Measurements from ENCODE around the gene GADD45A. TPM values are rescaled to one million over a fixed set of nuclear protein-coding genes. Genes with fewer than 3 reads are reported as not detected.
A peak's percentile ranks its signal among the peaks of the same experiment; 100 is the strongest.

GADD45A gene
- total RNA-seq, 1 experiment from 2014 or later = 34.5 TPM

DNA sequence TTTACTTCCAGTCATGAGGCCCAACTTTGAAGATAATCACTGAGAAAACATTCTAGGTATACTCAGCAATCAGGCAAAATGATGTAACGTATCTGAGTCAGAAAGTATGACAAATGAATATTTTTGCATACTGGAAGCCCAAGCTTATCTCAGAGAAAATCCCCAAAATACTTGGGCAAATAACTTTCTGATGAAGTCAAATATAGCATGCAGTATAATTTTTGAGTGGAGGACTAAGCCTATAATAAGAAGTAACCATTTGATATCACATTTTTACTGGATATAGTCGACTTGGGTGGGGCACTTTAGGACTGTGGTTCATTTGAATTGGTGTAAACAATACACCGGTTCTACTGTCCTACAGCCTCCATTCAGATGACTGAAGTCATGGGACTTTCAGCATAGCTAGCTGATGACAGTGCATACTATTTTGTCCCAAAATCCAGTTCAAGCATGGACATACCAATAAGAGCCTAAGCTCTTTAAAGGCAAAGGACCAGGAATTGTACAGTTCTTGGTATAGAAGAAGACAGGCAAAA is 2.3 kb upstream of the GADD45A start (continued):
- TF ChIP-seq GABPB1 (CRISPR knock-in tag; IDR thresholded peaks at IDR 0.05) = peak; percentile 65
- no peak for TF ChIP-seq ZBTB21 (CRISPR knock-in tag; IDR thresholded peaks at IDR 0.05; ENCODE audit: borderline replicate concordance)

DNA sequence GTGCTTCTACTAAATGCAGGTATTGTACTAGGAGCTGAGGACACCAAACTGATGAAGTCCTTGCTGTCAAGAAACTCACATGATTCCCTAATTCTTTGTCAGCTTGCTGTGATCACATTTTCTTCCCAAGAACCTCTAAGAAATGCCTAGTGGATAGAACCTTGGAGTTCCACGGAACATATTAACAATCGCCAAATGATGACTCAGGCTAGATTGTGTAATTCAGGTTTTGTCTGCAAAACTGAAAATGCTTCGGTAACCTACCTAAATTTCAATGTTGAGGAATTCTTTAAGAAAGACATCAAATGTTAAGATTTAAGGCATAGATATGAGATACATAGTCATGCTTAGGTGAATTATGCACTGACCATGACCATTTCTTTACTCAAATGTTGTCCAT is 1.7 kb upstream of the GADD45A start:
- H3K4me3 Mint-ChIP-seq = no peak overlapping the region
- ChIA-PET POLR2A (no interaction called here), CTCF (interaction anchor here (1.2 to 3.6 kb wide), 2 partner anchors 77 to 88 kb away, joined by 3 to 46 read pairs; no protein-coding TSS in a partner anchor)
- H3K27me3 Mint-ChIP-seq (ENCODE audit: low read depth) = no peaks in the 10 kb centered on the region
- peaks cover 25% of the 10 kb centered on the region for H3K4me1 Mint-ChIP-seq
- no peak for ATAC-seq
- no peak for DNase-seq (ENCODE audit: low spot score)
- H3K27ac Mint-ChIP-seq = no peak overlapping the region
- no peaks in the 10 kb centered on the region for H3K9me3 Mint-ChIP-seq
- H3K36me3 Mint-ChIP-seq = peaks cover 9% of the 10 kb centered on the region
- no peak for TF ChIP-seq MYBL2 (CRISPR knock-in tag; IDR thresholded peaks at IDR 0.05)

DNA sequence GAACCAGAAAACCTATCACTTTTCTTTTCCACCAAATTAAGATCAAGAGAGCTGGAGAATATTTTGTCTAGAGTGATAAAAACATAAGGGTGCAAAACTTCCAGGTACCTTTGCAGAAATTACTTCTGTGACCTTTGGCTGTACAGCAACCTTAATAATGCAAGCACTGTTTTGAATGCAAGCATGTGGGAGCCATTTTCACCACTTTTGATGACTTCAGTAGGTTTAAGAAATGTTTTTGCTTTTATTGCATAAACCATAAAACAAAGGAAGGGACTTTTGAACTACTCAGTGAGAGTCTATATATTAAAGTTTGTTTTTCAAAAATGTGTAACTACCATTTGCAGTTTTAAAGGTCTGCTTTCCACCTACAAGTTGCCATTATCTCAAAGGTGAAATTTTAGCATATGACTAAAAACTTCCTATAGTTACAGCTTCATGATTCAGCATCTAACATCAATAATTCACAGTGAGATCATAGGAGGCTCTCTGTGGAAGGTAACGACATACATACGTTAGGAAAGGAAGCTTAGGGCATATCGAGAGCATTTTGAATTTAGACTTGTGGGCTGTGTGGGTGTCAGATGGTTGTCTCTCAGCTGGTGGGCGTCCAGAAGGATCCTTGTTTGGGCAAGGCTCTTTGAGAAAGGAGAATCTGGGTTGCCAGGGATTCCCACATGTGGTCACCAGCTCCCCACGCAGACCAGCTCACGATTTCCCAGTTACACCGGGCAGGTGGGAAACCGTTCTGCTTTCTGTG is 1.1 kb upstream of the GADD45A start:
- peak overlapping the region; percentile 88 for H3K4me3 Mint-ChIP-seq
- peaks cover 28% of the 10 kb centered on the region for H3K4me1 Mint-ChIP-seq
- POLR2A ChIA-PET = interaction anchor here (1.1 kb wide), 1 partner anchor 160 kb away, joined by 3 read pairs; no protein-coding TSS in a partner anchor
- DNase-seq (ENCODE audit: low spot score) = no peak
- no peaks in the 10 kb centered on the region for H3K27me3 Mint-ChIP-seq (ENCODE audit: low read depth)
- no peak overlapping the region for H3K27ac Mint-ChIP-seq
- peaks cover 13% of the 10 kb centered on the region for H3K36me3 Mint-ChIP-seq
- H3K9me3 Mint-ChIP-seq = no peaks in the 10 kb centered on the region
- CTCF ChIA-PET = interaction anchor here (0.8 to 3.6 kb wide), 10 partner anchors 17 to 160 kb away, joined by 3 to 46 read pairs (median 6); no protein-coding TSS in a partner anchor
- TF ChIP-seq SMAD4 (CRISPR knock-in tag; IDR thresholded peaks at IDR 0.05) (no peak), IRF2 (CRISPR knock-in tag; IDR thresholded peaks at IDR 0.05; ENCODE audit: borderline replicate concordance, low read depth) (no peak), NR3C1 (CRISPR knock-in tag; conservative IDR thresholded peaks at IDR 0.05; ENCODE audit: low read depth) (no peak), ZNF121 (CRISPR knock-in tag; IDR thresholded peaks at IDR 0.05) (no peak), SMAD3 (CRISPR knock-in tag; IDR thresholded peaks at IDR 0.05; ENCODE audit: borderline replicate concordance) (no peak), ZNF317 (CRISPR knock-in tag; IDR thresholded peaks at IDR 0.05; ENCODE audit: borderline replicate concordance, low read depth) (no peak), KAT7 (CRISPR knock-in tag; IDR thresholded peaks at IDR 0.05; ENCODE audit: borderline replicate concordance) (no peak), ZNF396 (CRISPR knock-in tag; IDR thresholded peaks at IDR 0.05; ENCODE audit: borderline replicate concordance) (no peak), TEAD4 (CRISPR knock-in tag; IDR thresholded peaks at IDR 0.05) (no peak), RORB (CRISPR knock-in tag; IDR thresholded peaks at IDR 0.05) (no peak), MYBL2 (CRISPR knock-in tag; IDR thresholded peaks at IDR 0.05) (no peak)
- TF ChIP-seq, protein P1, sequence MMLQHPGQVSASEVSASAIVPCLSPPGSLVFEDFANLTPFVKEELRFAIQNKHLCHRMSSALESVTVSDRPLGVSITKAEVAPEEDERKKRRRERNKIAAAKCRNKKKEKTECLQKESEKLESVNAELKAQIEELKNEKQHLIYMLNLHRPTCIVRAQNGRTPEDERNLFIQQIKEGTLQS (CRISPR knock-in tag; conservative IDR thresholded peaks at IDR 0.05) = no peak
- TF ChIP-seq, protein P2, sequence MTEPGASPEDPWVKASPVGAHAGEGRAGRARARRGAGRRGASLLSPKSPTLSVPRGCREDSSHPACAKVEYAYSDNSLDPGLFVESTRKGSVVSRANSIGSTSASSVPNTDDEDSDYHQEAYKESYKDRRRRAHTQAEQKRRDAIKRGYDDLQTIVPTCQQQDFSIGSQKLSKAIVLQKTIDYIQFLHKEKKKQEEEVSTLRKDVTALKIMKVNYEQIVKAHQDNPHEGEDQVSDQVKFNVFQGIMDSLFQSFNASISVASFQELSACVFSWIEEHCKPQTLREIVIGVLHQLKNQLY (CRISPR knock-in tag; IDR thresholded peaks at IDR 0.05) = no peak
- TF ChIP-seq, protein P3, sequence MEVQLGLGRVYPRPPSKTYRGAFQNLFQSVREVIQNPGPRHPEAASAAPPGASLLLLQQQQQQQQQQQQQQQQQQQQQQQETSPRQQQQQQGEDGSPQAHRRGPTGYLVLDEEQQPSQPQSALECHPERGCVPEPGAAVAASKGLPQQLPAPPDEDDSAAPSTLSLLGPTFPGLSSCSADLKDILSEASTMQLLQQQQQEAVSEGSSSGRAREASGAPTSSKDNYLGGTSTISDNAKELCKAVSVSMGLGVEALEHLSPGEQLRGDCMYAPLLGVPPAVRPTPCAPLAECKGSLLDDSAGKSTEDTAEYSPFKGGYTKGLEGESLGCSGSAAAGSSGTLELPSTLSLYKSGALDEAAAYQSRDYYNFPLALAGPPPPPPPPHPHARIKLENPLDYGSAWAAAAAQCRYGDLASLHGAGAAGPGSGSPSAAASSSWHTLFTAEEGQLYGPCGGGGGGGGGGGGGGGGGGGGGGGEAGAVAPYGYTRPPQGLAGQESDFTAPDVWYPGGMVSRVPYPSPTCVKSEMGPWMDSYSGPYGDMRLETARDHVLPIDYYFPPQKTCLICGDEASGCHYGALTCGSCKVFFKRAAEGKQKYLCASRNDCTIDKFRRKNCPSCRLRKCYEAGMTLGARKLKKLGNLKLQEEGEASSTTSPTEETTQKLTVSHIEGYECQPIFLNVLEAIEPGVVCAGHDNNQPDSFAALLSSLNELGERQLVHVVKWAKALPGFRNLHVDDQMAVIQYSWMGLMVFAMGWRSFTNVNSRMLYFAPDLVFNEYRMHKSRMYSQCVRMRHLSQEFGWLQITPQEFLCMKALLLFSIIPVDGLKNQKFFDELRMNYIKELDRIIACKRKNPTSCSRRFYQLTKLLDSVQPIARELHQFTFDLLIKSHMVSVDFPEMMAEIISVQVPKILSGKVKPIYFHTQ (CRISPR knock-in tag; IDR thresholded peaks at IDR 0.05) = no peak
- no peak for ATAC-seq

Measured in WTC11 (cell line).